SH-SY5Y (cell line): ENCODE data around the gene CDC37.

Experiments used
- GATA2 ChIP-seq: IDR thresholded peaks from 2 replicates; pipeline ENCODE4 v1.6.1; 2011; ENCODE audit warnings: mild to moderate bottlenecking, low read depth, low read length
- GATA3 ChIP-seq: IDR thresholded peaks from 2 replicates; pipeline ENCODE4 v1.6.1; 2011; ENCODE audit warnings: low read depth, mild to moderate bottlenecking, low read length, moderate library complexity

- no peak for TF ChIP-seq GATA3
- no peak for TF ChIP-seq GATA2
Measured at GRCh38 chr19:10368101-10368803, 35.1 kb downstream of the CDC37 start.
